NCI-H2227 treated with DMSO at 0.1 percent for 48 hours (cell line): ENCODE data around the gene SCN1B.
"Not testable (repeated sequence)": the region's sequence is repeated elsewhere in the genome, so short reads cannot be mapped to it uniquely, and the experiment has no call there.

ENCODE experiments used
- DNase-seq: peaks from one replicate; lab custom pipeline; 2025; lab: John Stamatoyannopoulos, UW

SCN1B gene

GRCh38 chr19:35037716-35038622 is 7.7 kb downstream of the SCN1B start:
- no peak for DNase-seq

- DNase-seq = no peak
Measured at GRCh38 chr19:35038623-35039512, 8.6 kb downstream of the SCN1B start.

GRCh38 chr19:35039881-35040825 is 9.9 kb downstream of the SCN1B start:
- DNase-seq = no peak

- no peak for DNase-seq
Measured at GRCh38 chr19:35040826-35041547, 10.7 kb downstream of the SCN1B start.

- no peak for DNase-seq
Measured at GRCh38 chr19:35041548-35042055, 11.3 kb downstream of the SCN1B start, which contains the start of gene HPN. HPN (plus strand) TSS chr19:35041721; CDS start chr19:35042507, 786 bp downstream.

GRCh38 chr19:35042056-35042730 is 11.9 kb downstream of the SCN1B start:
- DNase-seq = no peak

- DNase-seq = no peak
Measured at GRCh38 chr19:35042954-35043604, 12.8 kb downstream of the SCN1B start.

- no peak for DNase-seq
Measured at GRCh38 chr19:35043906-35044305, 13.6 kb downstream of the SCN1B start.

- DNase-seq = peak; percentile 57
Measured at GRCh38 chr19:35044317-35045117, 14.2 kb downstream of the SCN1B start.

- DNase-seq = no peak
Measured at GRCh38 chr19:35045667-35046300, 15.5 kb downstream of the SCN1B start.

GRCh38 chr19:35046461-35046860 is 16.2 kb downstream of the SCN1B start:
- DNase-seq = no peak

- DNase-seq = no peak
Measured at GRCh38 chr19:35048911-35049411, 18.7 kb downstream of the SCN1B start.

GRCh38 chr19:35049456-35049855 is 19.2 kb downstream of the SCN1B start:
- DNase-seq = no peak

- not testable (repeated sequence) for DNase-seq
Measured at GRCh38 chr19:35050662-35051061, 20.4 kb downstream of the SCN1B start.

GRCh38 chr19:35051268-35051667 is 21.0 kb downstream of the SCN1B start:
- DNase-seq = not testable (repeated sequence)

- no peak for DNase-seq
Measured at GRCh38 chr19:35051796-35052195, 21.5 kb downstream of the SCN1B start.

- no peak for DNase-seq
Measured at GRCh38 chr19:35052599-35053190, 22.4 kb downstream of the SCN1B start.
